GM18520 (cell line): ENCODE measurements around the gene WNT4.

Source experiments
- ATAC-seq: cut with Tn5 transposase; IDR thresholded peaks from one replicate; pipeline ENCODE4 v1.9.1; 2021; ENCODE audit not compliant: unreplicated experiment

WNT4 gene

DNA sequence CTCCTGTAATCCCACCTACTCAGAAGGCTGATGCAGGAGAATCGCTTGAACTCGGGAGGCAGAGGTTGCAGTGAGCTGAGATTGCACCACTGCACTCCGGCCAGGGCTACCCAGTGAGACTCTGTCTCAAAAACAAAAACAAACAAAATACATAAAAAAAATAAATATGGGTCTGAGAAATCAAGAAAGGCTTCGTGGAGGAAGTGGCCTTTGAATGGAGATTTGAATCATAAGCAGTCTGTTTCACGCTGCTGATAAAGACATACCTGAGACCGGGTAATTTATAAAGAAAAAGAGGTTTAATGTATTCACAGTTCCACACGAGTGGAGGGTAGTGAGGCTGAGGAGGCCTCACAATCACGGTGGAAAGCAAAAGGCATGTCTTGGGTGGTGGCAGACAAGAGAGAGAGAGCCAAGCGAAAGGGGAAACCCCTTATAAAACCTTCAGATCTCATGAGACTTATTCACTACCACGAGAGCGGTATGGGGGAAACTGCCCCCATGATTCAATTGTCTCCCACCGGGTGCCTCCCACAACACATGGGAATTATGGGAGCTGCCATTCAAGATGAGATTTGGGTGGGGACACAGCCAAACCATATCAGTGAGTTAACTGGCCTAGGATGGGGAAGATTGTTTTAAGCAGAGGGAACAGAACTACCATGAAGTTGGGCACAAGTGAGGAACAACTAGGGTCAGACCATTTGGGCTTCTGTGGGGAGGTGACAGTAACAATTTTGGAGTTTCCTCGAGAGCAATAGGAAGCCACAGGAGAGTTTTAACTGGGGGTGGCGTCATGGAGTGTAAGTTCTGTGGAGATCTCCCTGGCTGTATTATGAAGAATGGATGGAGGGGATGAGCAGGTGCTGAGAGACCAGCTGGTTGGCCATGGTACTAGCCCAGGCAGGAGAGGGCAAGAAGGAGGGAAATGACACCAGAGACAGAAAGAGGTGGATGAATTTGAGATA lies 22.2 kb upstream of the WNT4 start:
- ATAC-seq: no peak

DNA sequence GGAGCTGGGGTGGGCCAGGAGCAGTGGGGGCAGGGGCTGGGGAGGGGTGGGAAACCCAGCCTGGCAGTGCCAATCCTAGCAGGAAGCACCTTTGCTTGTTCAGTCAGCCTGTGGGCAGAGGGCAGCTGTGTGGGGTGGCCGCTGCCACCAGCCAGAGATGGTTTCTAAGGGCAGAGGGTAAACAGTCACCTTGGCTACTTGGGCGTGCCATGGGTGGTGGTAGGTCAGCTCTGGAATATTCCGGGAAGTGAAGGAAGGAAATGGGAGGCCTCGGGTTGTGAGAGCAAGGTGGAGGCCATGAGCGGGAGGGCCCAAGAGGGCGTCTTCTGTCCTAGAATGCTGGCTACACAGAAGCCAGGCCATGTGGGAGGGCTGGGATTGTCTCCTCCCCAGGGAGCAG lies 20.7 kb upstream of the WNT4 start:
- ATAC-seq: no peak

DNA sequence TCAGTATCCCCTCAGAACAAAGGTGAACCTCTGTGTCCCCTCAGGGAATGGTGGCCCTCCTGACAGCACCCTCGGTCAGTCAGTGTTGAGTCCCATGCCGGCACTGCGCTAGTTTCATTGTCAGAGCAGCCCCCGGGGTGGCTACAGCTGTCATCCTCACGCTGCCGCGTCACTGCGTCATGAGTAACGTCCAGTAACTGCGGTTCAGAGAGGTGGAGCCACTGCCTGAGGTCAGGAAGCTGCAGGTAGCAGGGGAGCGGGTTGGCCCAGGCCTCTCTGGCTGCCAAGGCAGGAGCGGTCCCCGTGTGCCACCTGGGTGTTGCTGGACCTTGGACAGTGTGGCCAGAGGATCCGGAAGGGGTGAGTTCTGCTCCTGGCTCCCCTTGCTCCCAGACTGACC lies 20.2 kb upstream of the WNT4 start:
- no peak for ATAC-seq

DNA sequence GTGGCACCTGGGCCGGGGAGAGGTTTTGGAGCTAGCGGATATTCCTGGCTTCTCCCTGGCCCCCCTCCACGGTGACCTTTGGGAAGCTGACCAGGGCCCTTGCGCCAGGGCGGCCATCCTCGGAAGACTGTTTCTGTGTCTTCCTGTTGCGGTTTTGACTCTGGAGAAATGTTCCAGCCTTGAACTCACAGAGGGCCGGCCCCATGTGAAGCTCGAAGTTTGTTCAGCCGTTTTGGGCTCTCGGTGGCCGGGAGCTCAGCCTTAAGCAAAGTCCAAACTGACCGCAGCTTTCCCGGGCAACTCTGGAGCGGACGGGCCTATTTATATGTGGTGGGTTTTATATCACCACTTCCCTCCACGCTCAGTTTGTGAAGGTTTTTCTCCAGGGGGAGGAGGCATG lies 17.0 kb upstream of the WNT4 start:
- no peak for ATAC-seq

DNA sequence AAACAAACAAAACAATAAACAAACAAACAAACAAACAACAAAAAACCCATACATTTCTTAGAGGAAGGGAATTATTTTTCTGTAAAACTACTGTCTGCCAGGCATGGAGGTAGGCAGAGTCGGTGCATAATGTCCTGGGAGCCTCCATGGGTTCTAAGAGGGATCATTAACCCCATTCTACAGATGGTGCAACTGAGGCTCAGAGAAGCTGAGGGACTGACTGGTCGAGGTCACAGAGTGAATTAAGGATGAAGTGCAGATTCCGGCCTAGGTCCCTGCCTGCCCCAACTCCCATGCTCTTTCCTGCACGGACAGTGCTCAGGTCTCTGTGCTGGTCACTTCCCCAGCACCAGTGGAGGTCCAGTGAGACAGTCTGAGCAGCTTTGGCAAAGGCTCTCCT lies 15.8 kb upstream of the WNT4 start:
- no peak for ATAC-seq

DNA sequence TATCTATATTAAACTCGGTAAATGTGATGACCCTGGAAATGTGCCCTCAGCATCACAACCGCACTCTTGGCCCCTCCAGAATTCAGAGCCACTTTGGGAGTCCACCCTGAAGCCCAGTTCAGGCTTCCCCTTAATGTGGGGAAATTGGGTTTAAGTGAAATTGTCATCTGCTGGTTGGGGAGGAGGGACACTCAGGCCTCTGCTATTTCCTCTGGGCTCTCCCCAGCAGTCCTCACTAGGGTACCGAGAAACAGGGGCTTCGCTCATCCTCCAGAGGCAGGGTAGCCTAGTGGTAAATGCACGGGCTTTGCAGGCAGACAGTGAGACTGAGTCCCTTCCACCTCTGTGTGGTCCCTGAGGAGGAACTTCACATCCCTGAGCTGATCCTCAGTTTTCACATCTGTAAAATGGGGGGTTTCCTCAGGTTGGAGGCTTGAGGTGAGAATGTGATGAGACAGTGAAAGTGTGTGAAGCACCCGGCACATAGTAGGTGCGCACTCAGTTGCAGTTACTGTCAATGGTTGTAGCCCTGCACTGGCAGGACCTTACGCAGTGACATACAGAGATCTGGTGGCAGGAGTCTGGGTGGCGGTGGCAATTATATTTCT lies 14.6 kb upstream of the WNT4 start:
- no peak for ATAC-seq

DNA sequence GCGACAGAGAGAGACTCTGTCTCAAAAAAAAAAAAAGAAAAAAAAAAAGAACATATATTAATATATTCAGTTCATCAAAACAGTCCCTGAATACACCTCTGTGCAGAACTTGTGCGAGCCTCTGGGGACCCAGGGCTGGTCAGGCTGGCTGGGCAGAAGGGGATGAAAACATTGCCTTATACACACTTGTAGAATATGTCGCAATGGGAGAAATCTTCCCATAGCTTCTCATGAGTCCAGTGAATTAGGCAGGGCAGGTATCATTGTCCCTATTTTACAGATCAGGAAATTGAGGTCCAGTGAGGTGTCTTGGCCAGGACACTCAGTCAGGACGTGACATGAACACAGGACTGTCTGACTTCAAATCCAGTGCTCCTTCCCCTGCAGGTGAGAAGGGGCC lies 12.6 kb upstream of the WNT4 start:
- ATAC-seq: no peak

DNA sequence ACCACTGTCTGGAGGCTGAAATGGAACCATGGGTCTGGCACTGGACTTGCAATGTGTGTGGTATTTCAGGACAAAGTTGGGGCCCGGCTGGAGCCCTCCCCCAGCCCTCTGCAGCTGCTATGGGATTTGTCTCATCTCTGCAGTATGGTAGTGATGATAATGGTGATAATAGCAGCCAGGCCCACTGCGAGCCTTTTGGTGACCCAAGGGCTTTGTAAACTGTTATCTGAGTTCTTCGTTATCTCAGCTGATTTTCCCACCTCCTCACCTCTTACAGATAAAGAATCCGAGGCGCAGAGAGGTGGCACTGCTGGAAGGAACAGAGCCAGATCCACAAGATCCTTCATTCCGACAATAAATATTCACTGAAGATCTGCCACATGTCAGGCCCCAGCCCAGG lies 11.7 kb upstream of the WNT4 start:
- ATAC-seq: no peak

DNA sequence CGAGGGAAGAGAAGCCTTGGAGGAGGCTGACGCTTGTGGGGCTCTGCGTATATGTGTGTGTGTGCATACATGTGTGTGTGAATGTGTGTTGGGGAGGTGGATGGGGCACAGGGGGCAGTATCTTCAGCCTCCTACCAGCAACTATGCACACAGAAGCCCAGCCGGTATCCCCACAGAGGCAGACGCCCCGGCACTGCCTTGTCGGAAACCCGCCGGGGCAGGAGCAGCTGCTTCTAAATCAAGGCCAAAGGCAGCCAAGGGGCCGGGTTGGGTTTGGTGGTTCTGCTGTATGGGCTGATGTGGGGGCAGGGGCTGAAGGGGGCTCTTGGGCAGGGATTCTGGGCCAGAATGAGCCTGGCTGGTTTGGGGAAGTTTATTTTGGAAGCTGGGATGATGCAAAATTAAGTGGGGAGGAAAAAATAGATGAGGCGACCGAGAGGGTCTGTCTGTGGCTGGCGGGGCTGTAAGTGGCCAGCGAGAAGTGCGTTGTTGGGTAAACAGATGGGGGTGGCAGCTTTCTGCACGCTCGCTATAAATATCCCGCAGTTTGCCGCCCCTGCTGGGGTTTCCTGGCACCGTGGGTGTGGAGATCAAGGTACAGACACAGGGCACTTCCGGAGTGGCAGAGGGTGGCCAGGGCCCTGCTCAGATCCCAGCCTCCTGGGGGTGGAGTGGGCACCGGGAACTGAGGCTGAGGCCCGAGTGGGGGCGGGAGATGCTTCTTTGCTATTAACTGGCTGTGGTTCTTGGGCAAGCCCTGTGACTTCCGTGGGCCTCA lies 11.0 kb upstream of the WNT4 start:
- ATAC-seq: no peak

DNA sequence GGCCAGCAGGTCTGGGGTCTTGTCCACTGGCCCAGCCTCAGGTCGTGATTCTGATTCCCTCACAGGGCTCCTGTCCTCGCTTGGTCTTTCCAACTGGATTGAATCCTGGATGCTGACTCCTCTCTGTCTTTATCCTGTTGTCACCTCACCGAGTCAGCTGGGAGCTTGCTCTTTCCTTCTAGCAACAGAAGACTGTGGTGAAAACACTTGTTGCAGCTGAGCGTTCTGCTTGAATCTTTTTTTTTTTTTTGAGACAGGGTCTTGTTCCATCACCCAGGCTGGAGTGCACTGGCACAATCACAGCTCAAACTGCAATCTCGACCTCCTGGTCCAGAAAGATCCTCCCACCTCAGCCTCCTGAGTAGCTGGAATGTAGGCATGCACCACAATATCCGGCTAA lies 8.0 kb upstream of the WNT4 start:
- no peak for ATAC-seq

DNA sequence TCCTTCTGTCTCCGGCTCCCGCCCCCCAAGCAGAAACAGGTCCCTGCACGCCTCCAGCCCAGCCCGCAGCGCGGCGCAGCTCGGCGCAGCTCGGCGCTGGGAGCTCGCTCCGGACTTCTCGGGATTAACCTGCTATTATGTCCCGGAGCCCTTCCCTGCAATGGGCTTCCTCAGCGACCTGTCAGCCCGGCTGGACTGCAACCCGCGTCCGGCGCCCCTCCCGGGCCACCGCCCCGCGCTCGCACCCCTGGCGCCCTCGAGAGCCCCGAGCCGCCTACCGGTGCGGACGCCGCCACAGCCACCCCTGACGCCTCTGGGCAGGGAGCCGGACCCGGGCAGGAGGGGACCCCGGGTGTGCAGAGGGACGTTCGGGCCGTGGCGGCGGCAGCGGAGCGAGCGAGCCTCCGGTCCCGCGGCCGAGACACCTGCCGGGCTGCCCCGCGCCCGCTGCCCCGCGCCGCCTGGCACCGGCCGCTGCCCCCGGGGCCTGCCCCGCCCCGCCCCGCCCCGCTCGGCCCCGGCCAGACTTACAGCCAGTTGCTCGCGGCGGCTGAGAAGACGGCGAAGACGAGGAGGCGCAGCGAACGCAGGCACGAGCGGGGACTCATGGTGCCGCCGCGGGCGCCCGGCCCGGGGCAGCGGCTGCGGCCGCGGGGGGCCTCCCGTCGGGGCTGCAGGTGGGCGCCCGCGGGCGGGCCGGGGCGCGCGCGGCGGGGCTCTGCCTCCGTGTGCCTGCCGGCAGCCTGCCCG lies 407 bp downstream of the WNT4 start:
- no peak for ATAC-seq

DNA sequence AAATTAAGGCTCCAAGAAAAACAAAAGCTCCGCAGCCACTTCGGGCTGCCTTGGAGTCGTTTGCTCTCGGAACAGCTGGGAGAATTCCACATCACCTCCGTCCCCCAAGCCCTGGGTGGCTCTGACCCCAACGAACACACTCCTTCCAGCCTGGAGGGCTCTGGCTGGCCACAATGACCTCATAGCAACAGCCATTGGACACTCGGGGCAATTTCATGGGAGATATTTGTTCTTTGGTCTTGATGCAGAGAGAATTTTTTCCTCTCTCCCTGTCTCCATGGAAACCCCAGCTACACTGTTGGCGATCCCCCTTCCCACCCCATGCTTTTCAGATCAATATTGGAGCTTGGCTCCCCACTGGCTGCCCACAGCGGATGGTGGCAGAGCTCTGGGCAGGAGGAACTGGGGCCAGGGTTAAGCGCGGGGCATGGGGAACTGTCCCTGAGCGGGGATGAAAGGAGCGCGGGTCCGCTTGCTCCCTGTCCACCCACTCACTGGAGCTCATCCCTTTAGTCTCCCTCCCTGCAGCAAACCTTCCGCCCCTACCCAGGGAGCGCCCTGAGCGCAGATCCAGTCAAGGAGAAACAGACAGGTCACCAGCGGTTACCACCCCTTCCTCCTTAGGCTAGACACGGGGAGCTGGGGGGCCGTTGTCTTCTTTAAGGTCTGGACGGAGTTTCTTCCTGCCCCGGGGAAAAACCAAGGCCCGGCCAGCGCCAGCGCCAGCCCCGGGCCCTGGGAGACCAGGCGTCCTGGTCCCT lies 1.2 kb downstream of the WNT4 start:
- no peak for ATAC-seq

DNA sequence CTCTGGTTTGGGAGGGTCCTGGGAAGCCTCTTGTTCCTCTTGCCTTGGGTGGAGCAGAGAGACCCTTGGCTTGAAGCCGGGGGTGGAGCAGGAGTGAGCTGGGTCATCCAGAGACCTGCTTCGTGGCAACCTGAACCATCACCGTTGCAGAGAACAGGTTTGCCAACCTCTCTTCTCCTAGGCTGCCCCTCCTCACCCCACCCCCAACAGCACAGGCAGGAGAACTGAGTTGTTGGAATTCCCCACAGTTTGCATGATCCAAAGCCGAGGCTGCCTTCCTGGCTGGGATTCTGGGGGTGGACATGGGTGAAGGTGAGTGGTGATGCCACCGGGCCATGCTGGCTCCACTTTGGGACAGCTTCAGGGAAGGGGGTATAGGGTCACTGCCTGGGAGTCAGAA lies 2.2 kb downstream of the WNT4 start:
- no peak for ATAC-seq

DNA sequence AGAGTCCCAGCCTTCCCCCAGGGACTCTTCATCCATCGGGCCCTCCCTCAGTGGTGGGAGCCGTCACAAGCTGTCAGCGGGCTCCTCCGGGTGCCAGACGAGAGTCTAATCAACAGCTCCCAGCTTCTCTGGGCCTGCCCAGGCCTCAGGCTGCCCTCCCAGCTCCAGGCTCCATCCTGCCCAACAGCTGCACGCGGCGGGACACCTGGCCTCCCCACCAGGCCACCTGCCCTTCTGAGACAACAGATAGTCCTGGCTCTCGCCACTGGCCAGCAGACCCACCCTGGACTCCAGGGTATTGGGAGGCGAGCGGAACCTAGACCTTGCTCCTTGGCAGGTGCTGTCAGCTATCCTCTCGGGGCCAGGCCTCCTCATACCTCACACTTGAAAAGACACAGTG lies 3.1 kb downstream of the WNT4 start:
- no peak for ATAC-seq

DNA sequence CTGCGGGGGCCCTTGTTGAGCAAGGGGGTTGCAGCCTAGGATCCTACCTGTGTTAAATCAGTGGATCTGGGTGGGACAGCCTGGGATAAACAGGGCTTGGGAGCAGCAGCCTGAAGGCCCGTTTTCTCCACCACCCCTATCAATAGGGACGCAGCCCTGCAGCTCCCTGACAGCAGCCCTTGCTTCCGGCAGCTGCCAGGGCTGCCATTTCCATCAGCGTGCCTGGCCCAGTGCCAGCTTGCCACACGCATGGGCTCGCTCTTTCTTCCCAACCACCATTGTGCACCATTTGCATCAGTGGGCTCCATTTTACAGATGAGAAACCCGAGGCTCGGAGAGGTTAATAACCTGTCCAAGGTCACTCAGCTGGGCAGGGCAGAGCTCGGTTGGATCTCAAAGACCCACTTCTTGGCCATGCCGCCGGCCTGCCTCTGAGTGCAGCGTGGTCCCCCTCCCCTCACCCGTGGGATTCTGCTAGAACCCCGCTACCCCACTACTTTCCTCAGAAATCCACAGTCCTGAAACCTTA lies 3.8 kb downstream of the WNT4 start:
- no peak for ATAC-seq

DNA sequence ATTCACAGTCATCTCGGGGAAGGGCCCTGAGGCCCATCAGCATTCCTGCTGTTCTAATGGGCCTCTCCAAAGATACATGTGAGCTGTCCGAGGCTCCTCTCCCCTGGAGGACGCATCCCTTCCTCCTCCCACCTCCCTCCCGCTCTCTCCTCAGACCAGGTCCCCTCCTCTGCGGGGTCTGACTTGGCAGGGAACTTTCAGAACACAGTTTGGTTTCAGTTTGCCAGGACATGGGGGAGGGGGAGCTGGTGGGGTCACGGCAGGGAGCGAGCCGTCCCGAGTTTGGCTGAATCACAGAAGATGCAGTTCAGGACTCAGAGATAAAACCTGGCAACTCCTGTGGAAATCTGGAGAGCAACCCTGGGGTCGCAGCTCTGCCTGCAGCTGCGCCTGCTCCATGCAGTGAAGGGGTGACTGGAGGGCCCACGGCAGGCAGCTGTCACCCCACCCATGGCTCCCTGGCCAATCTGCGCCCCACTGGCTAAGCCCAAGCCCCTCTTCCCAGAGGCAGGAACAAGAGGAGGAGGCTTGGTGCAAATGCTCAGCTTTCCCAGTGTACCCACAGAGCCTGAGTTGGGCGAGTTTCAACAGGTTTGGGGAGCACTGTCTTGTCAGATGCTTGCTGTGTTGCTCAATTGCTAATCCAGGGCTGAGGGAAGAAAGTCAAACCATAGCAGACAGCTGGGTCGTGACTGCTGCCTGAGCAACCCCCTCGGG lies 5.7 kb downstream of the WNT4 start:
- no peak for ATAC-seq

DNA sequence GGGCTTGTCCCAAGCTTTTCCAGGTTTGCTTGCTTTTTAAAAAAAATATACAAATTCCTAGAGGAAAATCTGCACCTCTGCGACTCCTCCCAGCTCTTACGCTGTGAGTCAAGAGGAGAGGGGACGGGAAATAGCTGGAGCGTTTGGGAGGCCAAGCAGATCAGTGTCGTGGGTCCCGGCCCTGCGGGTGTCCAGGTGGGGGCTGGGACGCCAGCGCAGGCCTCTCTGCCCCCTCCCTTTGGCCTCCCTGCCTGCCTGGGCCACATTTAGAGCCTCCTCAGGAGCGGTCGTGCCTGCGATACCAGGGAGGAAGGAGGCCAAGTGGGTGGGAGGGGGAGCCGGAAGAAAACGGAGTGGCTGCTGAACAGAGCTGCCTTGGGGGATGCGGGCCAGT lies 9.0 kb downstream of the WNT4 start:
- ATAC-seq: no peak

DNA sequence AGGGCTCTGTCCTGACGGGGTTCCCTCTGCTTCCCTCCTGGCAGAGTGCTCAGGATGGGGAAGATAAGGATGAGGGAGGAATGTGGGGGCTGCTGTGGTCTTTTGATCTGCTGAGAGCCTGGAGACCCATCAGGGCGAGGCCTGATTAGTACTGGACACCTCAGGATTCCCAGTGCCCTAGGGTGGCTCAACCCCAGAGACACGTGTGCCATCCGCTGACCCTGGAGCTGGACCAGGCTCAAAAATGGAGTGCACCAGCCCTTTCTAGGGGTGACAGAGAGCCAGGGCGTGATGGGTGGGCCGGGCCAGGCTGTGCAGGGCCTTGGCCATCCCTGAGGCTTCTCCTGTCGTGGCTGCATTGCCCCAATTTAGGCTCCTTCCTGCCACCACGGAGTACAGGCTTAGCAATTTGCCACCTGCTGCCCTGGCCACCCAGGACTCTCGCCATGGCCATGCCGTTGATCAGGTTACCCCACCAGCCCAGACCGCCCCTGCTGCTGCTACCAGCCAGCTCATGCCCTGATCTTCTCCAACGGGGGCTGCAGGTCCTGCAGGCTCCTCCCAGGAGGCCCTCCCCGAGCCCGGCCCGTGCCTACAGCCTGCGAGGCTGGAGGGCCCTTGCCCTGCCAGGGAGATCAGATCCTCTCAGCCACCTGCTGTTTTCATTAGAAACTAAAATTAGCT lies 9.5 kb downstream of the WNT4 start:
- ATAC-seq: no peak
